Activated CD8-positive, alpha-beta memory T cell treated with anti-CD3 and anti-CD28 coated beads, Interleukin-2, amount 50 U/mL, for 1 hour (primary cell): Measurements from ENCODE around the gene RAD51B.
"Not testable (repeated sequence)": the region's sequence is repeated elsewhere in the genome, so short reads cannot be mapped to it uniquely, and the experiment has no call there.

Source experiments
- DNase-seq: peaks from one replicate; pipeline ENCODE4 v3.0.0-alpha.2; 2020; ENCODE audit errors: extremely low read depth

RAD51B gene

GRCh38 chr14:68748260-68748659 is 928.7 kb downstream of the RAD51B start:
- DNase-seq: no peak

- DNase-seq: no peak
Measured at GRCh38 chr14:68748691-68749090, 929.1 kb downstream of the RAD51B start.

DNA sequence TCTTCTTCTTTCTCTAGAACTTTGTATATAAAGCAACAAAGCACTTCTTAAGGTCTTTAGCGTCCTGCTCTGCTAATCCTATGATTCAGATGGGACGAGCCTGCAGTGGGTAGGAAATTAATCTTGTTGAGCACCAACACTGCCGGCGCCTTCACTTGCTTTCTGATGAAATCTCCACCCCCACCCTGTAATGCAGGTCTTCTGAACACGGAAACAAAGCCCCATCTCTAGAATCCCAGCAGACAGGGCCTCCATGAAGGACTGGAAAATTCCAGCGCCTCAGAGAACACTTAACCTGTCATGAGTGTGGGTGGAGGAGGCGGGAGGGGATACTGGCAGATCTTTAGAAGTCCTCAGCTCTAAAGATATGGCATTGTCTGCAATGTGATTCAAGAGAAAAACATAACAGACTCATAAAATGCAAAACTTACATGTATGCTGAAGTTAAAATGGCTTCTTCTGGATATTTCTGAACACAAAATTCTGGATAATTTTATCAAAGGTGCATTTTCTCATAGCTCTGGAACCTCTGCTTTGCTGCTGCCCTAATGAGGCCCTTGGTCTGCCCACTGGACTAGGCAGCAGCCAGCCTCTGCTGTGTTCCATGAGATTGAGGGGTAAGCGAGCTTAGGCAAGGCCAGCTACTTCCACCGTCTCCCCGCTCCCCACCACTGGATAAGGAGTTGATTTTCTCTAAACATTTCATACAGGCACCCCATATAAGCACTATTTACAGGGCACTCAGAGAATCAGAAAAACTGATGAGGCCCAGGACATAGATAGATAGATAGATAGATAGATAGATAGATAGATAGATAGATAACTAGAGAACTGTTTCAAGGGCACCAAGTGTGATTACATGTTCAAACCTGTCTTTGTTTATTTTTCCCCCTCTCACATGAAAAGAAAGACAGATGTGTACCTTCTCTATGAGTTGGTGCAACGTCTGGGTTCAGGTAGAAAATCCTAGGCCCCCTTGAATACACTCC is 930.2 kb downstream of the RAD51B start:
- DNase-seq: no peak

- no peak for DNase-seq
Measured at GRCh38 chr14:68752271-68753006, 932.9 kb downstream of the RAD51B start.

GRCh38 chr14:68753690-68754089 is 934.1 kb downstream of the RAD51B start:
- no peak for DNase-seq

DNA sequence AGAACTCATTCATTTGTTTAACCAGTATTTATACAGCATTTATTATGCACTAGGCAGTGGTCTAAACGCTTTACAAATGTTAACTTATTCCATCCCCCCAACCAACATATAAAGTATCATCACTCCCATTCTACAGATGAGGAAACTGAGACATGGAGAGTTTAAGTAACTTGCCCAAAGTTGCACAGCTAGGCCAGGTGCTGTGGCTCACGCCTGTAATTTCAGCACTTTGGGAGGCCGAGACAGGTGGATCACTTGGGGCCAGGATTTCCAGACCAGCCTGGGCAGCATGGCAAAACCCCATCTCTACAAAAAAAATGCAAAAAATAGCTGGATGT is 935.4 kb downstream of the RAD51B start:
- no peak for DNase-seq

DNA sequence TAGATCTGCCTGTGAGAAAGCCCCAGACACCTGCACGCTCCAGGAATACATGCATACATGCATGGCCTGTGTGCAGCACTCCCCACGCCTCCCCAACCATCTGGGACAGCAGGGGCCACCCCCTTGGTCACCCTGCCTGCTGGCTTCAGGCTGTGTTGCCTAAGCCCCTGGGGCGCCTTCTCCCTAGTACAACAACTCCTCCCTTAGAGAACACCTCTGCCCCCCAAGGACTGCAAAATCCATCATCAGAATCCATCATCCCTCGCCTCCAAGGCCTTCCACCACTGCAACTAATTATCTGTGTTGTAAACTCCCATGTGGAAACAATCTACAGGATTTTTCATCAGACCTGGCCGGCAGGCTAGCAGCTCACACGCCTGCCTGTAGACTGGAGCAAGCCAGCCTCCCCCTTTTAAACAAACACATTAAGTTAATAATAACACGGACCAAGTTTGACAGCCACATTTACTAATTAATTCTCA is 936.5 kb downstream of the RAD51B start:
- no peak for DNase-seq

GRCh38 chr14:68756734-68757133 is 937.2 kb downstream of the RAD51B start:
- DNase-seq: no peak

GRCh38 chr14:68757618-68758081 is 938.1 kb downstream of the RAD51B start:
- DNase-seq: no peak

DNA sequence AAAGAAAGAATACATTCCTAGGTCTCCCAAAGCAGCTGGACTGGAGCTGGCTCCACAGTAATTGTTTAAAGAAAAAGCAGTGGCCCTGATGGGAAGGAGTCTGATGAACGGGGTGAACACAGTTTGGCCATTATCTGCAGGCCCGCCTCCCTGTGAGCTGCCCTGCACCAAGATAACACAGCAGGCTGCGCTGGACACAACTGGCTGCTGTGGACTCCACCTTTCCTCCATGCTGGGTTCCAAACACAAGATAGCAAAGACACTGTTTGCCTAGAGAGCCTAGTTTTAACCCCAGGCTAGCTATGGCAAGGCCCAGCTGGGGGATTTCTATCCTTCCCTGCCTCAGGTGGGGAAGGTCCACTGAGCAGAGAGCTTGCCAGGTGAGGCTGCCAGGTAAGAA is 938.7 kb downstream of the RAD51B start:
- no peak for DNase-seq

DNA sequence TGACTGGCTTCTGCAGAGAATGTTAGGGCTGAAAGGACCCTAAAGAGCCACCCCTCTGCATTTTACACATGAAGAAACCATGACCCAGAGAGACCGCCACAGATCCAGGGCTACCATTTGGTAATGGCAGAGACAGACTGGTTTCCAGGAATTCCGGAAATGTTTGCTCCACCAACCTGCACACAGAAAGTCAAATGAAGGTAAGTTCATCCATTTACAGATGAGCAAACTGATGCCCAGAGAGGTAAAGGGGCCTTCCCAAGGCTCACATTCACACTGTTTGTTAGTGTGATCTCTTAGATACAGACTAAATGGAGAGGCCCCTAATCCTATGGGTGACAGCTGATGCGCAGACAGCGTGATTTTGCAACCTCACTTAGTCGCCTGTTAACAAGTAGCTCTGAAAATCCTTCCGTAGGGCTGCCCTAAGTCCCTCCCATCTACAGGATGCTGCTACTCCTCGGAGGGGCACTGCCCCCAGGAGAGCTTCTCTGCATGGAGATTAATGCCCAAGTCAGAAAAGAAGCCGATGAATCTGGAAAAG is 939.5 kb downstream of the RAD51B start:
- no peak for DNase-seq

DNA sequence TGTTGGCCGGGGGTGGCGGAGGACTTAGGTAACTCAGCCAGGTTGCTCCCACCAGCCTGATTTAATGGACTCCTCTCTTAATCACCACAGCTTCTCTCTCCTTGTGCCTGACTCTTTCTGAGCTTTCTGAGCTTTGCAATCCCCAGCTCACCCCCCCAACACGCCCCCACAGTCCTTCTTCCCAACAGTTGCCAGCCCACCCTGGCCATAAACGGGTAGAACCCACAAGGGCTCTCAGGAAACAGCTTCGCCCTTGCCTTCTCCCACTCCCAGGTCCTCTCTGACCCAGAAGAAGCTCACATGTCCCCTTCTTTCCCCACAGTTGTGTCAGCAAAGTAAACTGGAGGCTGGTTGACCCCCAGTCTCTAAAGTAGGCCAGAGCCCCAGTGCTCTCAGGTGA is 940.4 kb downstream of the RAD51B start:
- no peak for DNase-seq

DNA sequence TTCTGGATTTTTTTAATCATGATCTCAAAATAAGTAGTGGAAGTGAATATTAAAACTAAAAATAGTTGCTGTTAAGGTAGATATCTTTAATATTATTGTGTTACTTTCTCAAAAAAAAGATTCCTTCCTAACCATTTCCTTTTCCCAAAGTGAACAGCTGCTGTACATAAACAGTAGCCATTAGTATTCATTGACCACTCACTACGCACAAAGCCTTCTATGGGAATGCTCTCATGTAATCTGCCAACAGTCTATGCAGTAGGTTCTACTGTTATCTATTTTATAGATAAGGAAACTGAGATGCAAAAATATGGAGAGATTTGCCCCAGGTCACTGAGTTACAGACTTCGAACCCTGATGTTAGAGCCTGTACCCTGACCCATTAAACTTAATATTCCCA is 941.2 kb downstream of the RAD51B start:
- DNase-seq: no peak

DNA sequence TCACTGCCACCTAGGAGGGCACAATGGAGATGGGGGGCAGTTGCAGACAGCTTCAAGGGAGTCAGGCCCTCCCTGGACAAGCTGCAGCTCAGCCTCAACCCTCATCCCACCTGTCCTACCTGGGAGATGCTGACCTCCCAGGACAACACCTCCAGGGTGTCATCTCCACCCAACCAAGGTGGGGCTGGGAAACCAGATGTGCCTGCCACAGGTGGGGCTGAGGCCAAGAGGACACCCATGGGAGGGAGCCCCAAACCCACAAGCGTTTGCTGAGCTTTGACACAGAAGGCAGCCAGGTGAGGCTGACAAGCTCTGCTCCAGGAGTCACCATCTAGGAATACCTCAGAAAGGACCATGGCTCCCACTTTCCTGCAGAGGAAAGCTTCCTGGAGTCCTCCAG is 941.8 kb downstream of the RAD51B start:
- no peak for DNase-seq

DNA sequence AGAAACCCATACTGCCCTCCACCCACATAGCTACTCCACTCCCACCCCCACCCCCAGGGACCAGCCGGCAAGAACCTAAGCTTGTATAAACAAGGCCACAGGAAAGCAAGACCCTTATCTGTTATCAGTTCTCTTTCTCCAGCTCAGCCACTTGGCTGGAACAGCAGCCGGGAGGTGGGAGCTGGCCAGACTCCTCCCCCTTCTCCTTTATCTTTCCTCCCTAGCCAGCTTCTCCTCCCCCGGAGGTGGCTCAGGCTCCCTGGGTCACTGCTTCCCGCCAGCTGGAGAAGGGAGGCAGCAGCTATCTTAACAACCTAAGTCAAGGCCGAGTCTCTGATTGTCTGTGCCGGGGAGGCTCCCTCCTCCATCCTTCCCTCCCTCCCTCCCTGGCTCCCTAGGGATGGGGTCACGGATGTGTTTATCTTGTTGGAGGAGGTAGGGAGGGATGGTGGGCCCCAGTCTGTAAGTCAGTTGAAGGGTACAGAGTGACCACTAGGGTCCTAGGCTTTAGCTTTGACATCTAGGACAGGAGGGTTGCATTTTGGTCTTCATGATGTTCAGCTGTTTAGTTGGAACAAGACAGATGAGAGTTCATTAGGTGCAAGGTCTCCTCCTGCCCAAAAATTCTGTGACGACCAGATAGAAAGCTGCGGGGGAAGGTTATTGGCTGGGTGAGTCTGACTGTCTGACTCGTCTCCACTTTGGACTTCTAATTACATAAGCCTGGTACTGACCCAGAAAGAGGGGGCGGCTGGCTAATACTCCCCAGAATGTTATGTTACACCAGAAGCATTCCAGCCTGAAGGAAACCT is 943.6 kb downstream of the RAD51B start:
- DNase-seq: no peak

GRCh38 chr14:68763843-68764242 is 944.3 kb downstream of the RAD51B start:
- not testable (repeated sequence) for DNase-seq

DNA sequence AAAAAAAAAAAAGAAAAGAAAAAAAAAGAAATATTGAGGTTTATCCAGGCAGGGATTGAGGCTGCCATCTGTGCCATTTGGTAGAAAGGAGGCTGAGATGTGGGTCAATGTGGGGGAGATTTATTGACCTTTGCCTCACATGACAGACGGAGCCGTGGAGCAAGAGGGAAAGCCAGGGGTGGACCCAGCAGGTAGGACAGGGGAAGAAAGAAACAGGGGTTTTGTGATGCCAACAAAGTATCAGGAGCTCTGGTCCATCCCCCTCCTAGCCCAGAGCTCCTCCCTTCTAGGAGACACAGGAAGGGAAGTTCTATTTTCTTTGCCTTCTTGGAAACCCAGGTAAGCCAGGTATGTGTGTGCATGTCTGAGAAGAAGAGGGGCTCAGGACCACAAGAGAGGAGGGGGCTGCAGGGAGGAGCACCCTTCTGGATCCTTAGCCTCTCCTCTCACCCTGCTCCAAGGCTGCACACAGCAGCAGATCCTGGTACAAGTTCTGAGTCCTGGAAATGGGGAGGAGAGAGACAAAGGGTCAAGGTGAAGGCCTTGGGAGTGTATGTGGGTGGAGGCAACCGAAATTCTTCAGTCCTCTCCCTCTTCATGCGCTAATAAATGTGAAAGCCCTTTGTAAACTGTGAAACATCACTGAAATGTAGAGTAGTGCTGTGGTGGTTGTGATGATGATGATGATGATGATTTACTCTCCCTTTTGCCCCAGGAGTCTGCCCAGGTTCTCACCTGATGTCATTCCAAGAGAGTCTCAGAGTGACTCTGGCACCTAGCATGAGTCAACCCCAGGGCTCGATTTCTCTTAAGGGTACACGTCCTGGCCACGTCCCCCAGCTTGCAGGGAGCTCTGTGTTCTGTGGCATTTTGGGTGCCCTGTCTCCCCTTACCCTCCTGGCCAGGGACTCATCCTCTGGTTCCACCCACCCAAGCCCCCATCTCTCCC is 947.0 kb downstream of the RAD51B start:
- no peak for DNase-seq

DNA sequence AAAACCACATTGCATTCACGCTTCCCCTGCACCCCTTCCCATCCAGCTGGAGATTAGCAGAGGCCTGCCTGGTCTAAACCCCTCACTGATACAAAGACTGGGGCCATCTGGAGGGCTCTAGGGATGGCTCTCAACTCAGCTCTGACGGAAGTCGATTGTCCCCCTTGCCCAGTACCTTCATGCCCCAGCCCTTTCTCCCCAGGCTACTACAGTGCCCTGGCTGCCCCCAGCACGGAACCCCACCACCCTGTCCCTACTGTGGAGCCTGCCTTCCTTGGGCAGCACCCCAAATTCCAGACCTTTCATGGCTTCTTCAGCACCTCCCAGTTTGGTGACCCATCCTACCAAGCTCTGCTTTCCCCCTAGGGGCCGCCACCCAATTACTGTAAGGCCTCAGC is 947.7 kb downstream of the RAD51B start:
- no peak for DNase-seq

DNA sequence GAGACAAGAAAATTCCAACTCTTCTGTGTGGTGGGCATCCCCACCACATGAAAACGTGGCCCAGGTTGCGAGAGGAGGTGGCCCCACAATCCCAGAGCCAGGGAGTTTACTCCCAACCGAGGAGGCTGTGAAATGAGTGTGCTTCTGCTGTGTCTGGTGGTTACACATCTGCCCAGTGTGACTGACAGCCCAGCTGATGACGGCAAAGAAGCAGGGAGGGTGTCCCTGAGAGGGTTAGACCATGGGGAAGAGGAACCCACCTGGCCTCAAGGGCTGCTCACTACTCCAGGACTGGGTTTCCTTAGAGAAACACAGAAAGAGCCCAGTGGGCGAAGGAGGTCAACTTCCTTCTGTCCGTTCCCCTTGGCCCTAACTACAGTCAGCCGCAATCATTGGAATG is 948.7 kb downstream of the RAD51B start:
- no peak for DNase-seq

- no peak for DNase-seq
Measured at GRCh38 chr14:68770051-68770450, 950.5 kb downstream of the RAD51B start.
